Skin epidermis (tissue), 12 donors: ENCODE results near the gene TGM2.
A peak's percentile ranks its signal among the peaks of the same experiment; 100 is the strongest.

Experiments used
- H3K27ac ChIP-seq, 21 experiments: fragments of 200-600 bp; sonication (generic) in 11 of 21; one replicate each; pipeline ENCODE4 v1.5.0; 2020; ENCODE audit warnings: mild to moderate bottlenecking in 3 of 21, inconsistent platforms in 2 of 21, moderate library complexity in 2 of 21
- H3K4me3 ChIP-seq, 7 experiments: fragments of 200-600 bp; sonication (generic) in 2 of 7; one replicate each; pipeline ENCODE4 v1.5.0; 2020; ENCODE audit warnings: inconsistent platforms in 2 of 7, mild to moderate bottlenecking in 2 of 7, moderate library complexity in 1 of 7

Gene TGM2

DNA sequence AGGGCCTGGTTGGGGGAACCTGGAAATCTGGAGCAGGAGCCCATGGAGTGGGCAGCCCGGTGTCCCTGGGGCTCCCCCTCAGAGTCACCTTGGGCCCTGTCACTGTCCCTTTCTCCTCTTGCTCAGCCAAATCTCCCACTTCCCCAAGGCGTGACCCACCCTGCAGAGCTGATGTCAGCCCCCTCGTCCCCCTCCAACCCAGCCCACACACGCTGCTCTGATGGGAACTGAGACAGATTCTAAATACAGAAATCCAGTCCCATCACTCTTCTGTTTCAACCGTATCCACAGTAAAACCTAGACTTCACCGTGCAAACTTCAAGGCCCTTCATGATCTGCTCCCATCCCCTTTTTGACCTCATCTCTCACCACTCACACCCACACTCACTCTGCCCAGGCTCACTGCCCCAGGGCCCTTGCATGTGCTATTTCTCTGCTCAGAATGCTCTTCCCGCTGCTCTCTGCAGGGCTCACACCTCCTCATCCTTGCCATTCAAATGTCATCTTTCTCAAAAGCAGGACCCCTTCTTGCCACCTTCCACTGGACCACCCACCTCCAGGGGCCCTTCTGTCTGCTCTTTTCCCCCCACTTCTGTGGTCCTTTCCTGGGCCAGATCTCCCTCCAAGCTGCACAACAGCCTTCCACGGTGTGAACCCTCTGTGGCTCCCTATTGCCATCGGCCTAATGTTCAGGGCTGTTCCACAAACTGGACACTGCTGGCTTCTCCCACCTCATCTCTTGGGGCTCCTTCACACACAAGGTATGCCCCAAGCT lies 16.6 kb downstream of the TGM2 start:
- no peak overlapping the region for H3K4me3 ChIP-seq
- H3K27ac ChIP-seq: no peak overlapping the region

DNA sequence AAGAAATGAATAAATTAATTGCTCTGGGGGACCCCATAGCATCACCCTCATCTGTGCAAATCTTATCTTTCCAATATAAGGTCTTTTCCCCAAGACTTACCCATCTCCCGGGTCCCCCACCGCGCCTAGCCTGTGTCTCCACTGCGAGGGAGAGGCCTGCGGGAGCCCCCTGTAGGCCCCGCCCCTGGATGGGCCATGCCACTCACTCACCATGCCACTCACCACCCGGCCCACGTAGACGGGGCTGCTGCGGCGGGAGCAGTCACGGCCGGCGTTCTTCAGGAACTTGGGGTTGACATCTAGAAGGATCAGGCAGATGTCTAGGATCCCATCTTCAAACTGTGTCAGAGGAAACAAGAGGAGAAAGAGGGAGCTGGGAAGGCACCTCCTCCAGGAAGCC lies 17.3 kb downstream of the TGM2 start:
- no peak overlapping the region for H3K4me3 ChIP-seq
- no peak overlapping the region for H3K27ac ChIP-seq

DNA sequence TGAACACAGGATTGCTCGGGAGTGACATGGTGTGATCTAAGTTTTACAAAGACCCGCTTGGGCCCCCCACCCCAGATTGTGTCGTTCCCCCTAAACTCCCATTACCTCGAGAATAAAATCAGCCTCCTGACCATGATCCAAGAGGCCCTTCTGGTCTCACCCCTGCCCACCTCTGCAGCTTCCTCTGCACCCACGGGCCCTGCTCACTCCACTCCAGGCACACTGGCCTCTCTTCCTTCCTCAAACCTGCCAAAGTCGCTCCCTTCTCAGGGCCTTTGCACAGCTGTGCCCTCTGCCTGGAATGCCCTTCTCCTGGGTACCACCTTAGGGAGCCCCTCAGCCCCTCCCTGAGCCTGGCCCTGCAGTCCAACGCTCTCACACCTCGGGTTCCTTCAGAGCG lies 17.9 kb downstream of the TGM2 start:
- Histone ChIP-seq H3K27ac (no peak overlapping the region), H3K4me3 (no peak overlapping the region)

DNA sequence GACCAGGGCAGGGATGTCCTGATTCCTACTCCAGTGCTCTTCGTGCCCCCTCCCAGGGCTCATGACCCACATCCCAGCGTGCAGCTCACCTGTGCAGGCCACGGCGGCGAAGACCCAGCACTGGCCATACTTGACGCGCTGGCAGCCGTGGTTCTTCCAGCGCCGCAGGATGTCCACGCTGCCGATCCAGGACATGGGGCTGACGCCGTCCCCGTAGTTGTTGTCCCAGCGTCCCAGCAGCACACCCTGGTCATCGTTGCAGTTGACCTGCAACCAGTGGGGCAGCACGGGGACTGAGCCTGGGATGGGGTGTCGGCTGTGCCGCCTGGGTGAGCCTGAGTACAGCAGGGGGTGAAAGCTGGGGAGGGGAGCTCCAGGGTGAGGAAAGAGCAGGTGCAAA lies 18.4 kb downstream of the TGM2 start:
- no peak overlapping the region for H3K4me3 ChIP-seq
- no peak overlapping the region for H3K27ac ChIP-seq

DNA sequence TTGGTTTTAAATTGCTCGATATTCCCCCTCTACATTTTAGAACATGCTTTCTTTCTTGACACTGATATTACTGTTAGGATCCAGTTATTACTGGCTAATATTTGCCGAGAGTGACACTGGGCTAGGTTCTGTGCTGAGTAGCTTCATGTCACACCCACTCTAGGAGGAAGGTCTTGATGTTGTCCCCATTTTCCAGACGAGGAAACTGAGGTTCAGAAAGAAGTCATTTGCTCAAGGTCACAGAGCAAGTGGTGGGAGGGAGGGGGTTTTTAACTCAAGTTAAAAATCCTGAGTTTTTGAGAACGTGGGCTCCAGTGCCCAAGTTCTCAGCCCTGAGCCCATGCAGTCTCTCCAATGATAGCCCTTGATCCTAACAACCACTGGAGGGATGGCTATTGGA lies 18.9 kb downstream of the TGM2 start:
- no peak overlapping the region for H3K27ac ChIP-seq

DNA sequence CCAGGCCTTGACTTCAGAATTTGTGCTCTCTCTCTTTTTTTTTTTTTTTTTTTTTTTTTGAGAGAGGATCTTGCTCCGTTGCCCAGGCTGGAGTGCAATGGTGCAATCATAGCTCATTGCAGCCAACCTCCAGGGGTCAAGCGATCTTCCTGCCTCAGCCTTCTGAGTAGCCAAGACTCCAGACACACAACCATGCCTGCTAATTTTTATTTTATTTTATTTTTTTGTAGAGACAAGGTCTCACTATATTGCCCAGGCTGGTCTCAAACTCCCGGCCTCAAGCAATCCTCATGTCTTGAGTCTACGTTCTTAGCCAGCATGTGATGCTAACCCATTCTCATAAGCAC lies 19.4 kb downstream of the TGM2 start:
- H3K27ac ChIP-seq: no peak overlapping the region

More for the DNA sequence above, 18.9 kb downstream of the TGM2 start:
- H3K4me3 ChIP-seq: no peak overlapping the region

DNA sequence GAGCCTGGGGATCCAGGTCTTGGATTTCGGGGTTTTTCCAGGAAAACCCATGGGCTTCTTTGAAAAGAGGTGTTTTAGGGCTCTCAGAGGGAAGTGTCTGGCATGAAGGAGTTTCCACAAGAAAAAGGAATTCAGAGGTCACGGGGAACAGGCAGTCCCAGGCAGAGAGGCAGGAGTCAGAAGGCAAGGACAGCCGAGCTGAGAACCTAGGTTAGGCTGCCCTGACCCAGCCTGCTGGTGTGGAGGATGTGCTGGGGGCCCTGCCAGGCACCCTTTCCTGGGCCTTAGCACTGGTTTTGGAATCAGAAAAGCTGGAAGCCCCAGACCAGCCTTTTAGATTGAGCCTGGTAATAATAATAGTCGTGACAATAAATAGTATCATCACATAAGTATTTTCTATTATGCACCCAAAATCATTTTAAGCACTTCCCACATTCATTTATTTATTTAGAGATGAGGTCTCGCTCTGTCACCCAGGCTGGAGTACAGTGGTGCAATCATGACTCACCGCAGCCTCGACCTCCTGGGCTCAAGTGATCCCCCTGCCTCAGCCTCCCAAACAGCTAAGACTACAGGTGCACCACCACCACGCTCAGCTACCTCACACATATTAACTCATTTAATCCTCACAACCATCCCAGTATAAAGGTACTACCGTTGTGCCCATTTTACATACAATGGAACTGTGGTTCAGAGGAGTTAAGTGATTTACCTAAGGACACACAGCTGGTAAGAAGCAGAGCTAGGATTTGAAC lies 19.9 kb downstream of the TGM2 start:
- H3K4me3 ChIP-seq: no peak overlapping the region

More for the DNA sequence above, 19.4 kb downstream of the TGM2 start:
- H3K4me3 ChIP-seq: no peak overlapping the region

DNA sequence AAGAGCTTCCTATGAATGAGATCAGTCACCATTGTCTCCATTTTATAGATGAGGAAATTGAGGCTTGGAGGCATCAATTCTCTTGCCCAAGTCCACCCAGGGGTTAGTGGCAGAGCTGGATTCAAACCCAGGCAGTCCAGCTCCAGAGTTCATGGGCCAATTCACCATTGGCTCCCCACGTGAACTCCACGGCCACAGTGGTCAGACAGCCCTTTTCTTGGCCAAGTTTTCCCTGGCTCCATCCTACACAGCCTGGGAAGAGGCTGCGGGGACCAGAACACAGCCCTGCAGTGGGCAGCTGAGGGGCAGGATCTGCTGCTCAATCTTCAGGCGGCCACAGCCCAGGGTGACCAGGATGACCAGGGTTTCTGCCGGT lies 20.5 kb downstream of the TGM2 start:
- Histone ChIP-seq H3K4me3 (no peak overlapping the region), H3K27ac (peak overlapping the region in 10 of 21 experiments; percentile 0 to 73 (median 50))

More for the DNA sequence above, 19.9 kb downstream of the TGM2 start:
- peak overlapping the region in 10 of 21 experiments; percentile 0 to 73 (median 50) for H3K27ac ChIP-seq

DNA sequence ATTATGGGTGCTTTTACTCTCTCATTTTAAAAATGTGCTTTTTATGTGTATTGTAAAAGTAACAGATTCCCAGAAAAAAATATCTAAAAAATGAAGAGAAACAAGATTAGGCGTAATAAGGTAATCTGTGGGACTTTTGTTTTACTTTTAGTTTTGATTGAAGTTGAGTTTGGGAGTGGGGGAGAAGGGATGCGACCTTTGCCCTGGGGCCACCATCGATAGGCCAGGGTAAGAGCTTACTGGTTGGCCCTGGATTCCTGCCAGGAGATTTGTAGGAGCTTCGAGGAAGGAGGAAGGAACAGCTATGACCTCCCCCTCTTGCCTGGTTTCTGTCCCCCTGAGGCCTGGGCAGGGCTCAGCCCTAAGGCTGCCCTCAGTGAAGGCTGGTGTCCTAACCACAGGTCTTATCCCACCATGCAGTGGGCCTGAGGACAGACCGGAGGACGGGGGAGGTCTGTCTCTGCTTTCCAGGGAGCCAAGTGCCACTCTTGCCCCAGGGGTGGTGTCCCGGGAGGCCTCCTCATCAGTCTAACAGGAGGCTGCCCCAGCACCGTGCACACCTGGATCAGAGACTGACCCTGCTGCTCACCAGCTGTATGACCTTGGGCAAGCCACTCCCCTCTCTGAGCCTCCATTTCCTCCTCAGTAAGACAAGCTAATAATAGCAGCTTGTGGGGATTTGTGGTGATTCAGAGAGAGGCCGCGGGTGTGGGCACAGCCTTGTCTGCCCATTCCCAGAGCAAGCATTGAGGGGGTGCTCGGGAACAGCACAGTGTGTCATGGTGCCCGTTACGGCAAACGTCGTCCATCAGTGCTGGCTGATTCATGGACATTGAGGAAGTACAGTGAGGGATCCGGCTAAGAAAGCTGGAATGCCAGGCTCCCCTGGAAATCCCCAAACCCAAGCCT lies 21.2 kb downstream of the TGM2 start:
- H3K4me3 ChIP-seq: no peak overlapping the region
- H3K27ac ChIP-seq: peak overlapping the region in 14 of 21 experiments; percentile 24 to 73 (median 54)

DNA sequence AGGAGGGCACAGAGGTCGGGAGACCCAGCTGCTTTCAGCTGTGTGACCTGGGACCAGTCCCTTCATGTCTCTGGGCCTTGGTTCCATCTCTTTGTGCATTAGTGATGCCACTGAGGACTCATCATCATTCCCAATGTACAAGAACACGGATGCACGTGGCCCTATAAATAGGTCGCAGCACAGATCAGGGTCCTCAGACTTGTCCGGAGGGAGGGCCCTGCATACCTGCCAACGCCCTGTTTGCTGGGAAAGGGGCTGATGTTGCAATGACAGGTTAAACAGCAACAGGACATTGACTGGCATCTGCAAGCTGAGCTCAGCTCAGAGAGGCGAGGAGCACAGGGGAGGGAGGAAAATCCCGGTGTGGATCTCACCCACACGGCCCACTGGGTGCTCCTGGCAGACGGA lies 21.8 kb downstream of the TGM2 start:
- peak overlapping the region in 4 of 21 experiments; percentile 24 to 55 (median 50) for H3K27ac ChIP-seq
- no peak overlapping the region for H3K4me3 ChIP-seq

DNA sequence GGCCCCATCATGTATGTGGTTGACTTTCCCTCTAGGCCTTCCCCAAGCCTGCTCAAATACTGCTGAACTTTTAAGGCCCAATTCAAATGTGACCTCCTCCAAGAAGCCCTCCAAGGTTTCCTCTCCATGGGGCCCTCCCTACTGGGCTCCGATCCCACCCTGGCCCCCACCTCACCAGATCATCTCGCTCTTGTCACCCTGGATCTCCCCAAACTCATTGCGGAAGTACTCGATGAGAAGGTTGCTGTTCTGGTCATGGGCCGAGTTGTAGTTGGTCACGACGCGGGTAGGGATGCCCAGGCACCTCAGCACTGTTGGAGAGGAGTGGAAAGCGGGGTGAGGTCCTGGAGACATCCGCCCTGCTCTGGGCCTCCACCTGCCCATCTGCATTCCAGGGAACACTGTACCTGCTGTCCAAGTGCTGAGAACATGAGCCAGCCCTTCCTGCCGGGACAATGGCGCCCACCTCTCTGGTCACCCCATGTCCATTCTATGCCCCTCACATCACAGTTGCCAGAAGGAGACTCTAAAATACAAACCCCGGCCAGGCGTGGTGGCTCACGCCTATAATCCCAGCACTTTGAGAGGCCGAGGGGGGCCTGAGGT lies 23.1 kb downstream of the TGM2 start:
- H3K27ac ChIP-seq: no peak overlapping the region

DNA sequence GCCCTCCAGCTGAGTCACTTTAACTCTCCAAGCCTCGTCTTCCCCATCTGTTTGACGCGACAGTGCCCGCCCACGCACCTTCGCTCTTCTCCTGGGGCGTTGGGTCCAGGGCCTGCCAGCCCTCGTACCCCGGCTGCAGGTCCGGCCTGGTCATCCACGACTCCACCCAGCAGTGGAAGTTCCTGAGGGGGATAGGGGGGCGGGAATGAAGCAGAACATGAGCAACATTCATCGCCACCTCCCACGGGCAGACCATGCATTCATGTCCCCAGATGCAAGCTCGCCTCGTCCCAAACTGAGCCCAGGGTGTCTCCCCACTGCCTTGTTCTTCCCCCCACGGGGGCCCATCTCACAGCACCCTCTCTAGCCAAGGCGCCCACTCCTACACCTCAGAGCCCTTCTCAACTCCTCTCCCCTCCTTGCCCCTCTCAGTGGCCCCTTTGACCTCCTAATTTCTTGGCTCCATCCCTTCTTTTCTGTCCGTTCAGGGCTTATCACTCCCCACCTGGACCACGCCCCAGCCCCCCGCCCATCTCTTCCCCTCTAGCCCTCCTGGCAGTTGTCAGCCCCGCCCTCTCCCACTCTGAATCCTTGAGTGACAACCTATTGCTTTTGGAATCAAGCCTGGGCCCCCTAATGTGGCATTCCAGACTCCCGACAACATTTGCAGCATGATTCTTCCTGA lies 23.7 kb downstream of the TGM2 start:
- no peak overlapping the region for H3K4me3 ChIP-seq
- H3K27ac ChIP-seq: no peak overlapping the region

More for the DNA sequence above, 23.1 kb downstream of the TGM2 start:
- no peak overlapping the region for H3K4me3 ChIP-seq

DNA sequence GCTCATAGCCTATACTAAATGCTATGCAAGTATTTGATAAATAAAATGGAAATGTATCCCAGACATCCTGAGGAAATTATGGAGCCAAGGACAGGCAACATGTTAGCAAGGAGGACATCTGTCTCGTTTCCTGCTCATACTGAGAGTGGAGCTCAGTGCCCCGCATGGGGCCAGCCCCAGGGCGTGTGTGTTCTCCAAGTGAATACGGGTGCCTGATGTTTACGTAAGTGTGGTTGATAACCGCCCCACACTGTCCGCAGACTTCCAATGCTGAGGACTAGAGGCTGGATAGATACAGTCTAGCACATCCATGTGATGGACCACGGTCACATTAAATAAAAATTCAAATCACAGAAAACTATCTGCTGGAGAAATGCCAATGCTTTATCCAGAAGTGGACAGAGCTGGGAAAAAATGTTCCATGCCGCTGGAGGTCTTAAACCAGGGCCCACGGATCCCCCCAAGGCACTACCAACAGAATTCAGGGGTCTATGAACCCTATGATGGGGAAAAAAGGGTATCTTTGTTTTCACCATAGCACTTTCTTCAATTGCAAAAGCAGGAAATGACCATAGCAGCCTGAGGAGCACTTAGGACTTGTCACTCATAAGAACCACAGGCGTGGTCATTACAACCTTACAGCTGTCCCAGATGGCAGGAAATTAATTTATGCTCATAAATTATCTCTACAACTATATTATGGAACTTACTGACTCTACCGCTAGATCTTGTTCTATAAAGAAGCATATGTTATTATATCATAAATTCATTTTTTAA lies 24.9 kb downstream of the TGM2 start:
- Histone ChIP-seq H3K4me3 (no peak overlapping the region), H3K27ac (no peak overlapping the region)

DNA sequence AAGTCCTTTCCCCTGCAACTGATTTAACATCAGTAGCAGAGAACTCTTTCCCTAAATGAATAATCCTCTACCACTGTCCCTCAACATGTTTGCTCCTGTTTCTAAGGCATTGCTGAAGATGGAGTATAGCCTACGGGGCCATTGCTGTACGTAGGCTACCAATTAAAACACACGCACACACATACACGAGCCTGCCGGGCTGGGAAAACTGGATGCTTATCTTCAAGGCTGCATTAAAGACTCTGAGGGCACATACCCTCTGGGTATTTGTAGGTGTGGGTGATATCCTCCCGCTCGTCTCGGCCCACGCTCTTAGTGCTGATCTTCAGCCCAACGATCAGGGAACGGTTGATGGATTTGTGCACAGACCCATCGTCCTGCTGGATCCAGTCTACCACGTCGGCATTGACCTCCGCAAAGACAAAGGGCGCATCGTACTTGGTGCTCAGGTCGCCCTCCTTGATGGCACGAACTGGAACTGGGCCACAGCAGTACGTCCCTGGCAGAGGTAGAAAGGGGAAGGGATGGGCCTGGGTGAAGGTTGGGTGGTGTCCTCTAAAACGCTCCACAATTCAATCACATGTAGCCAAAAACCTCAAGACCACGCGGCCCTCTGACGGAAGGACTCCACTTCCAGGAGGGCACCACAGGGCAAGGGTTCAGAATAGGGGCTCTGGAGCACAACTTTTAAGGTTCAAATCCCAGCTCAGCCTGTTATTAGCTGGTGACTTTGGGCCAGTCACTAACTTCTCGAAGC lies 25.7 kb downstream of the TGM2 start:
- Histone ChIP-seq H3K27ac (no peak overlapping the region), H3K4me3 (no peak overlapping the region)

DNA sequence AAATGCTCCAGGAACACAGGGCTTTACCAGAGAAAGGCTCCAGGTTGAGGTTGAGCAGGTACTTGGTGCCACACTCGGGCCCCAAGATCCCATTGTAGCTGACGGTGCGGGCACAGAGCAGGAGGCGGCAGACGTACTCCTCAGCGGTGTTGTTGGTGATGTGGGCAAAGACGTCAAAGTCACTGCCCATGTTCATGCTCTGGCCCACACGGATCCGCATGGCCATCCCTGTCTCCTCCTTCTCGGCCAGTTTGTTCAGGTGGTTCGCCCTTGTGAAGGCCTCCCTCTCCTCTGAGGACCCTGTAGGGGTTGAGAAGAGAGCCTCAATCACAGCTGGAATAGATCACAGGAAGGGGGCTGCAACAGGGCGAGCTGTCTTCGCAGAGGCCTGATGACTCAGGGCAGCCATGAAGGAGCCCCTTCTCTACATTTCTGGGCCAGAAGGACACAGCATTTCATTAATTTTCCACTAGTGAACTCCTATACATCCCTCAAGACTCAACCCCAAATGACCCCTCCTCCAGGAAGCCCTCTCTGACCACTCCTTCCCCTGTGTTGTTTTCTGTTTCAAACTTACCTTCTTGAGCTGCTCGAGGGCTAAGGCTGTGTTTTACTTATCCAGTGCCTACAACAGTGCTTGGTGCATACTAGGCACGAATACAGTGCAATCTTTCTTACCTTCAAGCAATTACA lies 26.8 kb downstream of the TGM2 start:
- H3K27ac ChIP-seq: no peak overlapping the region
- H3K4me3 ChIP-seq: no peak overlapping the region

DNA sequence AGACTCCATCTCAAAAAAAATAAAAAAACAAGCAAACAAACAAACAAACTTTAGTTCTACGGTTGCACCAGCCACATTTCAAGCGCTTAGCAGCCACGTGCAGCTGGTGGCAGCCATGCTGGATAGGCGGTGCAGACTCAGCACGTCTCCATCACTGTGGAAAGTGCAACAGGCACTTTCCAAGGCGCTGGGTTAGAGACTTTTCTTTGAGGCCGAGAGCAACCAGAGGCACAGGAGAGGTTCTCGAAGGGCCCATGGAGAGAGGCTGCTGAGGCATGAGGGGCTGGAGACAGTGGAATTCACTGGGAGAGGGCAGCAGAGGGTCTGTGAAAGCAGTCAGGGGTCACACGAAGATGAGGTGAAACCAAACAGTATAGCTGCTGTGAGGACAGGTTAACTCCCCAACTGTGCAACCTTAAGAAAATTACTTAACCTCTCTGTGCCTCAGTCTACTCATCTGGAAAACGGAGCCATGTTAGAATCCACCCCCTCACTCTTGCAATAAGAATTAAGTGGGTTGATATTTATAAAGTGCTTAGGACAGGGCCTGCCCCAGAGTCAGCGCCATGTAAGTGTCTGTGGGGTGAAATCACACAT lies 27.5 kb downstream of the TGM2 start:
- no peak overlapping the region for H3K27ac ChIP-seq
- H3K4me3 ChIP-seq: no peak overlapping the region
